HG02970 (cell line): Measurements from ENCODE around the gene DNM3.

ENCODE experiments used
- ATAC-seq: cut with Tn5 transposase; IDR thresholded peaks from one replicate; pipeline ENCODE4 v1.9.1; 2021; ENCODE audit warnings: mild to moderate bottlenecking, moderate library complexity, moderate number of reproducible peaks; ENCODE audit not compliant: unreplicated experiment, low FRiP score

Gene DNM3

GRCh38 chr1:172254521-172255222 is 413.4 kb downstream of the DNM3 start:
- no peak for ATAC-seq

GRCh38 chr1:172255223-172255560 is 413.9 kb downstream of the DNM3 start:
- ATAC-seq = no peak

GRCh38 chr1:172265905-172266304 is 424.6 kb downstream of the DNM3 start:
- no peak for ATAC-seq

GRCh38 chr1:172266528-172267174 is 425.4 kb downstream of the DNM3 start:
- ATAC-seq = no peak

GRCh38 chr1:172268237-172268636 is 426.9 kb downstream of the DNM3 start:
- ATAC-seq = no peak

- ATAC-seq = no peak
Observed at GRCh38 chr1:172269084-172269483, 427.8 kb downstream of the DNM3 start.

- ATAC-seq = no peak
Observed at GRCh38 chr1:172269644-172270043, 428.3 kb downstream of the DNM3 start.

- ATAC-seq = no peak
Observed at GRCh38 chr1:172270605-172271004, 429.3 kb downstream of the DNM3 start.

GRCh38 chr1:172272087-172272486 is 430.8 kb downstream of the DNM3 start:
- no peak for ATAC-seq

GRCh38 chr1:172273647-172274396 is 432.5 kb downstream of the DNM3 start:
- no peak for ATAC-seq

GRCh38 chr1:172275478-172275877 is 434.2 kb downstream of the DNM3 start:
- no peak for ATAC-seq

- ATAC-seq = no peak
Observed at GRCh38 chr1:172276120-172276818, 435.0 kb downstream of the DNM3 start.

- no peak for ATAC-seq
Observed at GRCh38 chr1:172277275-172277674, 436.0 kb downstream of the DNM3 start.

GRCh38 chr1:172277989-172278388 is 436.7 kb downstream of the DNM3 start:
- no peak for ATAC-seq

- ATAC-seq = no peak
Observed at GRCh38 chr1:172278478-172278877, 437.2 kb downstream of the DNM3 start.

- no peak for ATAC-seq
Observed at GRCh38 chr1:172279939-172280636, 438.8 kb downstream of the DNM3 start.

- ATAC-seq = no peak
Observed at GRCh38 chr1:172283766-172284165, 442.5 kb downstream of the DNM3 start.

- no peak for ATAC-seq
Observed at GRCh38 chr1:172286629-172287076, 445.4 kb downstream of the DNM3 start.

- no peak for ATAC-seq
Observed at GRCh38 chr1:172287208-172287607, 445.9 kb downstream of the DNM3 start.

GRCh38 chr1:172288581-172288980 is 447.3 kb downstream of the DNM3 start:
- ATAC-seq = no peak
